GM23248 (cell line): ENCODE measurements around the gene TIGD1.

ENCODE experiments used
- EZH2 ChIP-seq: fragments of 200-600 bp; sonication (generic); IDR thresholded peaks from 2 replicates; pipeline ENCODE4 v1.6.1; 2018; ENCODE audit warnings: antibody characterized with exemption, mild to moderate bottlenecking; ENCODE audit not compliant: insufficient read depth, poor library complexity, severe bottlenecking
- EZH2phosphoT487 ChIP-seq: fragments of 200-600 bp; sonication (generic); IDR thresholded peaks from 2 replicates; pipeline ENCODE4 v1.6.1; 2018; ENCODE audit warnings: antibody characterized with exemption, moderate library complexity, mild to moderate bottlenecking, low read depth; ENCODE audit not compliant: insufficient read depth

DNA sequence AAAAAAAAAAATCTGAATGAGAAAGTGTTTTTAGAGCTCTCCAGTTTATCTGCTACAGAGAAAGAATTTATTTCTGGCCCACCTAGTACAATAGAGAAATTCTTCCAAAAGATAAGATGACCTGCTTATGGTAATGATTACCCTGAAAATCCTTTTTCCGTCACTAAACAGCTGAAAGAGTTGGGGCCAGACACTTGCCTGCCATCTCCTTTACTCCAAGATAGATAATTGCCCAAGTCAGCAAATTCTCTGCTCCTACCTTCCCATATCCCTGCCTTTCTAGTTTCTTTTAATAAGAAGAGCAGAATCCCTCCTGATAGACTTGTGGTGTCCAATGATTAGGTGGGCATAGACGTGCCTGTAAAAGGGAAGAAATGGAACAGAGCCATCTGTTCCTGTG is 28.3 kb upstream of the TIGD1 start:
- TF ChIP-seq EZH2 (no peak), EZH2phosphoT487 (no peak)
